T-helper 1 cell treated with Interleukin-12 subunit alpha and Interleukin-12 subunit beta and Interleukin-4 antibody, amounts not matched to agents 30 μg/mL and 1 μg/mL, for 36 hours (primary cell): ENCODE results near the gene CFAP77.

Experiments
- H3K27ac Mint-ChIP-seq: one replicate; pipeline ENCODE4 v1.8.0; 2021; ENCODE audit warnings: mild to moderate bottlenecking, mixed read lengths
- H3K27me3 Mint-ChIP-seq: one replicate; pipeline ENCODE4 v1.8.0; 2021; ENCODE audit warnings: low read depth, mixed read lengths
- H3K36me3 Mint-ChIP-seq: one replicate; pipeline ENCODE4 v1.8.0; 2021; ENCODE audit warnings: low read depth, mixed read lengths
- H3K4me1 Mint-ChIP-seq: one replicate; pipeline ENCODE4 v1.8.0; 2021; ENCODE audit warnings: low read depth, mixed read lengths
- H3K4me3 Mint-ChIP-seq: one replicate; pipeline ENCODE4 v1.8.0; 2021; ENCODE audit warnings: mild to moderate bottlenecking, moderate library complexity, mixed read lengths
- H3K9me3 Mint-ChIP-seq: one replicate; pipeline ENCODE4 v1.8.0; 2021; ENCODE audit warnings: mixed read lengths

CFAP77 gene

GRCh38 chr9:132390966-132391365 lies 19.0 kb upstream of the CFAP77 start:
- H3K9me3 Mint-ChIP-seq = no peaks in the 10 kb centered on the region
- no peaks in the 10 kb centered on the region for H3K4me1 Mint-ChIP-seq
- H3K36me3 Mint-ChIP-seq = peaks cover 59% of the 10 kb centered on the region
- H3K27me3 Mint-ChIP-seq = no peaks in the 10 kb centered on the region
- no peak overlapping the region for H3K4me3 Mint-ChIP-seq
- no peak overlapping the region for H3K27ac Mint-ChIP-seq

GRCh38 chr9:132391449-132391848 lies 18.6 kb upstream of the CFAP77 start:
- Mint-ChIP-seq H3K27ac (no peak overlapping the region), H3K4me3 (no peak overlapping the region), H3K9me3 (no peaks in the 10 kb centered on the region), H3K36me3 (peaks cover 55% of the 10 kb centered on the region), H3K27me3 (no peaks in the 10 kb centered on the region), H3K4me1 (no peaks in the 10 kb centered on the region)

- H3K4me3 Mint-ChIP-seq = no peak overlapping the region
- no peaks in the 10 kb centered on the region for H3K4me1 Mint-ChIP-seq
- H3K9me3 Mint-ChIP-seq = no peaks in the 10 kb centered on the region
- H3K27ac Mint-ChIP-seq = no peak overlapping the region
- H3K36me3 Mint-ChIP-seq = peaks cover 41% of the 10 kb centered on the region
- H3K27me3 Mint-ChIP-seq = no peaks in the 10 kb centered on the region
Observed at GRCh38 chr9:132395560-132395959, 14.5 kb upstream of the CFAP77 start.

GRCh38 chr9:132401824-132402223 lies 8.2 kb upstream of the CFAP77 start:
- Mint-ChIP-seq H3K9me3 (no peaks in the 10 kb centered on the region), H3K4me3 (no peak overlapping the region), H3K27me3 (peaks cover 1% of the 10 kb centered on the region), H3K4me1 (peaks cover 31% of the 10 kb centered on the region), H3K36me3 (peaks cover 35% of the 10 kb centered on the region), H3K27ac (no peak overlapping the region)

- H3K4me3 Mint-ChIP-seq = peak overlapping the region; percentile 90
- H3K4me1 Mint-ChIP-seq = peaks cover 33% of the 10 kb centered on the region
- peak overlapping the region; percentile 86 for H3K27ac Mint-ChIP-seq
- peaks cover 23% of the 10 kb centered on the region for H3K36me3 Mint-ChIP-seq
- H3K27me3 Mint-ChIP-seq = peaks cover 15% of the 10 kb centered on the region
- H3K9me3 Mint-ChIP-seq = no peaks in the 10 kb centered on the region
Observed at GRCh38 chr9:132404228-132404881, 5.7 kb upstream of the CFAP77 start.

GRCh38 chr9:132406554-132407122 lies 3.4 kb upstream of the CFAP77 start, which contains the start of gene TTF1:
TSS of gene TTF1 (minus strand) at chr9:132406840. CDS start at chr9:132402821, 4,019 bp downstream.
- peaks cover 32% of the 10 kb centered on the region for H3K27me3 Mint-ChIP-seq
- H3K27ac Mint-ChIP-seq = peak within 1 kb of the TSS; percentile 88
- H3K4me1 Mint-ChIP-seq = peaks cover 36% of the 10 kb centered on the region
- peak within 1 kb of the TSS; percentile 90 for H3K4me3 Mint-ChIP-seq
- peaks cover 20% of the 10 kb centered on the region for H3K36me3 Mint-ChIP-seq
- H3K9me3 Mint-ChIP-seq = no peaks in the 10 kb centered on the region

GRCh38 chr9:132407196-132407595 lies 2.8 kb upstream of the CFAP77 start:
- Mint-ChIP-seq H3K27me3 (peaks cover 37% of the 10 kb centered on the region), H3K27ac (peak overlapping the region; percentile 88), H3K4me3 (peak overlapping the region; percentile 90), H3K9me3 (no peaks in the 10 kb centered on the region), H3K4me1 (peaks cover 34% of the 10 kb centered on the region), H3K36me3 (peaks cover 14% of the 10 kb centered on the region)

- H3K4me1 Mint-ChIP-seq = peaks cover 31% of the 10 kb centered on the region
- peaks cover 8% of the 10 kb centered on the region for H3K36me3 Mint-ChIP-seq
- H3K27ac Mint-ChIP-seq = no peak overlapping the region
- no peak overlapping the region for H3K4me3 Mint-ChIP-seq
- peaks cover 51% of the 10 kb centered on the region for H3K27me3 Mint-ChIP-seq
- H3K9me3 Mint-ChIP-seq = no peaks in the 10 kb centered on the region
Observed at GRCh38 chr9:132408521-132408920, 1.5 kb upstream of the CFAP77 start.

- Mint-ChIP-seq H3K36me3 (no peaks in the 10 kb centered on the region), H3K9me3 (no peaks in the 10 kb centered on the region), H3K27ac (peak overlapping the region; percentile 14), H3K4me1 (peaks cover 20% of the 10 kb centered on the region), H3K27me3 (peaks cover 72% of the 10 kb centered on the region), H3K4me3 (peak overlapping the region; percentile 50)
Observed at GRCh38 chr9:132410642-132411041, 631 bp downstream of the CFAP77 start.

GRCh38 chr9:132411091-132411508 lies 1.1 kb downstream of the CFAP77 start:
- no peaks in the 10 kb centered on the region for H3K9me3 Mint-ChIP-seq
- peak overlapping the region; percentile 50 for H3K4me3 Mint-ChIP-seq
- H3K27ac Mint-ChIP-seq = no peak overlapping the region
- peaks cover 15% of the 10 kb centered on the region for H3K4me1 Mint-ChIP-seq
- H3K27me3 Mint-ChIP-seq = peaks cover 72% of the 10 kb centered on the region
- no peaks in the 10 kb centered on the region for H3K36me3 Mint-ChIP-seq

GRCh38 chr9:132412089-132412488 lies 2.1 kb downstream of the CFAP77 start:
- Mint-ChIP-seq H3K36me3 (no peaks in the 10 kb centered on the region), H3K4me1 (peaks cover 10% of the 10 kb centered on the region), H3K27ac (no peak overlapping the region), H3K4me3 (no peak overlapping the region), H3K9me3 (no peaks in the 10 kb centered on the region), H3K27me3 (peaks cover 73% of the 10 kb centered on the region)

GRCh38 chr9:132413926-132414325 lies 3.9 kb downstream of the CFAP77 start:
- no peaks in the 10 kb centered on the region for H3K9me3 Mint-ChIP-seq
- H3K4me3 Mint-ChIP-seq = no peak overlapping the region
- no peaks in the 10 kb centered on the region for H3K36me3 Mint-ChIP-seq
- peaks cover 82% of the 10 kb centered on the region for H3K27me3 Mint-ChIP-seq
- H3K4me1 Mint-ChIP-seq = peaks cover 10% of the 10 kb centered on the region
- no peak overlapping the region for H3K27ac Mint-ChIP-seq

- H3K4me3 Mint-ChIP-seq = no peak overlapping the region
- no peak overlapping the region for H3K27ac Mint-ChIP-seq
- no peaks in the 10 kb centered on the region for H3K36me3 Mint-ChIP-seq
- H3K27me3 Mint-ChIP-seq = peaks cover 82% of the 10 kb centered on the region
- H3K9me3 Mint-ChIP-seq = no peaks in the 10 kb centered on the region
- H3K4me1 Mint-ChIP-seq = peaks cover 10% of the 10 kb centered on the region
Observed at GRCh38 chr9:132414731-132415130, 4.7 kb downstream of the CFAP77 start.

GRCh38 chr9:132415181-132415580 lies 5.2 kb downstream of the CFAP77 start:
- H3K4me1 Mint-ChIP-seq = peaks cover 10% of the 10 kb centered on the region
- no peak overlapping the region for H3K4me3 Mint-ChIP-seq
- H3K27ac Mint-ChIP-seq = no peak overlapping the region

GRCh38 chr9:132418726-132419363 lies 8.8 kb downstream of the CFAP77 start:
- no peaks in the 10 kb centered on the region for H3K36me3 Mint-ChIP-seq

More at GRCh38 chr9:132415181-132415580, 5.2 kb downstream of the CFAP77 start:
- H3K27me3 Mint-ChIP-seq = peaks cover 86% of the 10 kb centered on the region
- H3K9me3 Mint-ChIP-seq = no peaks in the 10 kb centered on the region
- no peaks in the 10 kb centered on the region for H3K36me3 Mint-ChIP-seq

More at GRCh38 chr9:132418726-132419363, 8.8 kb downstream of the CFAP77 start:
- Mint-ChIP-seq H3K9me3 (no peaks in the 10 kb centered on the region), H3K4me1 (no peaks in the 10 kb centered on the region), H3K27me3 (peaks cover 59% of the 10 kb centered on the region), H3K27ac (no peak overlapping the region), H3K4me3 (no peak overlapping the region)
